ENCODE data around the gene SCNN1A. TPM values are rescaled to one million over a fixed set of nuclear protein-coding genes. Genes with fewer than 3 reads are reported as not detected.

Gene SCNN1A
- total RNA-seq, 1 donor from 2014 or later, result 52.7 TPM

DNA sequence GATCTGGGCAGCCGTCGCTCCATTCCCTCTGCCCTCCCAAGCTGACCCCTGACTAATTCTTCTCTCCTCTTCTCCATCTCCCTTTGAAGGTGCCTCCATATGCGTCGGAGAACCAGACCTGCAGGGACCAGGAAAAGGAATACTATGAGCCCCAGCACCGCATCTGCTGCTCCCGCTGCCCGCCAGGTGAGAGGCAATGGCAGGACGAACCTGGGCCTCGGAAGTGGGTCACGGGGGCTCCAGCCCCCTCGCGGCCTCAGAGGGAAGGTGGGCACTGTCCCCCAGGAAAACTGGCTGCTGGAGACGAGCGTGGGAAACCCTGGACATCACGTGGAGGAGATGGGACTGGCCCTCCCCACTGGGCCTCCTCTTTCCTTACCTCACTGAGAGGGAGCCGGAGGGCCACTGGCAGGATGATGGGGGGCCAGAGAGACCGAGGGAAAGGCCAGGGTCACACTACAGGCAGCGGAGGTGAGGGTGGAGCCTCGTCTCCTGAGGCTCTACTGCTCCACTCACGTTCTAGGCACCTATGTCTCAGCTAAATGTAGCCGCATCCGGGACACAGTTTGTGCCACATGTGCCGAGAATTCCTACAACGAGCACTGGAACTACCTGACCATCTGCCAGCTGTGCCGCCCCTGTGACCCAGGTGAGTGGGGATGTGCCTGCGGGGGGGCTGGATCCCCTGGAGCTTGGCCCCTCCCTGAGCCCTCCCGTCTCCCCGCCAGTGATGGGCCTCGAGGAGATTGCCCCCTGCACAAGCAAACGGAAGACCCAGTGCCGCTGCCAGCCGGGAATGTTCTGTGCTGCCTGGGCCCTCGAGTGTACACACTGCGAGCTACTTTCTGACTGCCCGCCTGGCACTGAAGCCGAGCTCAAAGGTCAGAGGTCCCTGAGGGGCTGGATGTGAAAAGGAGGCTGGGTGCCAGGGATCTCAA, 9.4 kb upstream of the SCNN1A start:
- DNase-seq (ENCODE audit: low spot score), result no peak

DNA sequence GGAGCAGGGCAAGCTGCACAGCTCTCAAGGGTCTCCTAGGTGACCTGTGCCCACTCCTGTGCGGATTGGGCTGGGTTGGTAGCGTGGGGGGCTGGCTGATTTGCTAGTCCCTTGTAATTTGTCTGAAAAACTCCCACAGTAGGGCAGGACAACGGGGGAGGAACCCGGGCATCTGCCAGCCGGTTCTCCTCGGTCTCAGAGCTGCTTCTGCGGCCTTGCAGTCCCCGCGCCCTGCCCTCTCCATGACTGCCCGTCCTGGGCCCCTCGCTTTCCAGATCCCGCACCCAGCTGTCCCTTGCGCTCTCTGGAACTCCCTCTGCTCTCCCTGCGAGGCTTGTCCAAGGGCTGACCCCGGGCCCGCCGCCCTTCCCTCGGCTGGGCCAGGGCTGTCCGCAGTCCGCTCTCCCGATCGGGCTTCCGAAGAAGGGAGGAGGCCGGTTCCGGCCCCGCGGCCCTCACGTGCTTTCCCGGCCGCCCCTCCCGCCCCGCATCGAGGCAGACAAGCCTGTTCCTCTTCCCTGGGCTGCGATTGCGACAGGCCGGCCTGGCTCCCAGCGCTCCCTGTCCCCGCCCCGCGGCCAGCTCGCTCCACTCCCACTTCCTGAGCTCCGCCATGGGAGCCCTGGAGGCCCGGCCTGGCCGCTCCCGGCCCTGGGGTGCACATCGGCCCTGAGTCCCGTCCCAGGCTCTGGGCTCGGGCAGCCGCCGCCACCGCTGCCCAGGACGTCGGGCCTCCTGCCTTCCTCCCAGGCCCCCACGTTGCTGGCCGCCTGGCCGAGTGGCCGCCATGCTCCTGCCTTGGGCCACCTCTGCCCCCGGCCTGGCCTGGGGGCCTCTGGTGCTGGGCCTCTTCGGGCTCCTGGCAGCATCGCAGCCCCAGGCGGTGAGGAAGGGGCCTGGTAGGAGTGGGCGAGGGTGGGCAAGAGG, 8.5 kb upstream of the SCNN1A start, which contains the start of gene LTBR:
TSS of gene LTBR (plus strand) at position 591 of the 927 bp plus-strand sequence. CDS start at position 788, 197 bp downstream.
- DNase-seq (ENCODE audit: low spot score), result peak; percentile 95

DNA sequence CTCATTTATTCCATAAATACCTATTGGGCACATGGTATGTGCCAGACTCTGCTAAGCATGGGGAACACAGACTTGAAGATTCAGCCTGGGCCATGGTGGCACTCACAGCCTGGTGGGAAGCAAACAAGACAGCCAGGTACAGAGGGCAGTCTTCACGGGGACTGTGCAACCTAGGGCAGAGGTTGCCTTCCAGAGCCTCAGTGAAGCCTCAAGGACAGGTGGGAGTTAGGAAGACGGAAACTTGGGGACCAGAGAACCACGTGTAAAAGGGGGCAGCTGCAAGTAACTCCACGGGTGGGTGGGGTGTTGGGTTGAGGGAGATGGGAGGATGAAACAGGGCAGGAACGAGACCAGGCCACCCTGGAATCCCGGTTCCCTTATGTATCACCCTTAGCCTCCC, 7.6 kb upstream of the SCNN1A start:
- DNase-seq (ENCODE audit: low spot score), result no peak

DNA sequence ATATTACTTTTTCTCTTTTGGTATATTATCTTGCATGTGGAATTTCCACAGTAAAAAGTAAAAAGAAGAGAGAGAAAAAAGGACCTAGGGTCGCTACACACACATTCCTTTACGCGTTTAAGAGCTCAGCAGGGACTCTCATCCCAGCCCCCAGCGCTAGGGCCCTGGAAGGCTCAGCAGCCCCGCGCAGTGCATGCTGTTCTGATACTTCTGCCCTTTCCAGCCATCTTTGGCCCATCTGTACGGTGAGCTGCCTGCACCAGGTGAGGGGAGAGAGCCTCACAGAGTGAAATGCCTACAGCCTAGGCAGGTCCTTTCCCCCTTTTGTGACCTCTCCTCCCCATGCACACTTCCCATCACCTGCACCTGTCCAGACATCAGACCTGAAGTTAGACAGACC, 7.0 kb upstream of the SCNN1A start:
- no peak for DNase-seq (ENCODE audit: low spot score)

DNA sequence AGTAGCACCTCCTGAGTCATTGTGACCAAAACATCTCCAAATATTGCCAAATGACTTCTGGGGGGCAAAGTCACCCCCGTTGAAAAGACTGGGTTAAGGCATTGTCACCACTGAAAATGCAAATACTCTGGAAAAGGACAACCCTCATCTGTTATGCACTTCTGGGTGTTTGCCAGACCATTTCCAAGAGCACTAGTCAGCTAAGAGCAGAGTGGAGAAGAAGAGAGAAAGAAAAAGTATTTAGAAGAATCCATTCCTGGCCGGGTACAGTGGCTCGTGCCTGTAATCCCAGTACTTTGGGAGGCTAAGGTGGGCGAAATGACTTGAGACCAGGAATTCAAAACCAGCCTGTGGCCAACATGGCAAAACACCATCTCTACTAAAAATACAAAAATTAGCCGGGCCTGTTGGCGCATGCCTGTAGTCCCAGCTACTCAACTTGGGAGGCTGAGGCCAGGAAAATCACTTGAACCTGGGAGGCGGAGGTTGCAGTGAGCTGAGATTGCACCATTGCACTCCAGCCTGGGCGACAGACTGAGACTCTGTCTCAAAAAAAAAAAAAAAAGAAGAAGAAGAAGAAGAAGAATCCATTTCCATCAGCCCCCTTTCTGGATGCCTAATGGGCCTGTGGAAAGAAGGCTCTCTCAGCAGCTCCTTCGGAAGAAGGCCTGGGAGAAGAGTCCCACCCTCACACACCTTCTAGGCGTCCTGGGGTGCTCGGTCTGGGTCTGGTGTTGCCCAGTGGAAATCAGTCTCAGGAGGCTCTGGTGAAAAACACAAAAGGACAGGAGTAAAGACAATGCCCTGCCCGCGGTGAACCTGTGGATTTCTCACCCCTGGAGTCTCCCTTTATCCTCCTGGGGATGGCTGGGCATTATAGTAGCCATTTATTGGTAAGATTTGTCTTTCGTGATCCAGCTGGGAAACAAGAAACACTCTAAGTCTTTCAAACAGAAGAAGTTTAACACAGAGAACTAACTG, 5.1 kb upstream of the SCNN1A start:
- no peak for DNase-seq (ENCODE audit: low spot score)

DNA sequence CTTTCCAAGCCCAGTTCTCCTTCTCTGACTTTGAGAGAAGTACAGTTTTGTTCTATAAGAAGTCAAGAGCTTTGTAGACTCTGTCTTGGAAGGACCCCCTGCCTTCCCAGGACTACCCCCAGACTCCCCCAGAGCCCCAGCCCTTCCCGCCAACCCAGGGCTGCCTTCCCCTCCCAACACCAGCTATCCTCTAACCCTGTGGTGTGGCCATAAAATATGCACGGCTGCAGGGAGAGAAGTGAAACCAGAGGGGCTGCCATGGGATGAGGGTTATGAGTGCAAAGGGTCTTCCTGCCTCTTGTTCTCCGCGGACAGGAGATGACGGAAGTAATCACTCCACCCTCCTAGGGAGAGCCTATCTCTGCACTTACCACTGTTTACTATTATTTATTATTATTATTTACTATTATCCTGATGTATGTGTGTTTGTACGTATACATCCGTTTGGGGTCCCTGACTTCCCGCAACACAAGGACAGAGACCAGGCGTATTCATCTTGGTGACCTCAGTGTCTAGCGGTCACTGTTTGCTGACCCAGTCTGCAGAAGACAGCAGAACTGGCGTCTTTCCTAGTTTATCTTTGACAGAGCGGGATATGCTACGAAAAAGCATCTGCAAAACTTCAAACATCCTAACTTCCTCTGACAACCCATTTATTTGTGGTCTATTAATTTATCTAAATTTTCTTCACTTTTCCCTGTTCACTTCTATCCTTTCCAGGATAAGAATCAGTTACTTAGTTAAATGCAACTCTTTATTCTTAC, 3.5 kb upstream of the SCNN1A start:
- DNase-seq (ENCODE audit: low spot score), result no peak

DNA sequence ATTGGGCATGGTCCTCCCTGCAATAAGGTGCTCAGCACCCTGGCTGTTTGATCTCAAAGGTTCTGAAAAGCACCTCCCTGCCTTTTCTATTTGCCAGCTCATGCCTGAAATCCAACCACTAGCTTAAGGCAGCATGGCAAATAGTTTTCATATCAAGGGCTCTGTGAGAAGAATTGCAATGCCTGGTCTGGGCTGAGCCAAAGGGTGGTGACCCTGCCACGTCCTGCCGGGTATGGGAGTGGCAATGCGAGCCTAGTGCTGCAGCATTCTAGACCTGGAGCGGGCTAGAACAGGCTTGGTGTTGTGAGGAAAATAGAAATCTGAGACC, 2.3 kb upstream of the SCNN1A start:
- peak; percentile 73 for DNase-seq (ENCODE audit: low spot score)

DNA sequence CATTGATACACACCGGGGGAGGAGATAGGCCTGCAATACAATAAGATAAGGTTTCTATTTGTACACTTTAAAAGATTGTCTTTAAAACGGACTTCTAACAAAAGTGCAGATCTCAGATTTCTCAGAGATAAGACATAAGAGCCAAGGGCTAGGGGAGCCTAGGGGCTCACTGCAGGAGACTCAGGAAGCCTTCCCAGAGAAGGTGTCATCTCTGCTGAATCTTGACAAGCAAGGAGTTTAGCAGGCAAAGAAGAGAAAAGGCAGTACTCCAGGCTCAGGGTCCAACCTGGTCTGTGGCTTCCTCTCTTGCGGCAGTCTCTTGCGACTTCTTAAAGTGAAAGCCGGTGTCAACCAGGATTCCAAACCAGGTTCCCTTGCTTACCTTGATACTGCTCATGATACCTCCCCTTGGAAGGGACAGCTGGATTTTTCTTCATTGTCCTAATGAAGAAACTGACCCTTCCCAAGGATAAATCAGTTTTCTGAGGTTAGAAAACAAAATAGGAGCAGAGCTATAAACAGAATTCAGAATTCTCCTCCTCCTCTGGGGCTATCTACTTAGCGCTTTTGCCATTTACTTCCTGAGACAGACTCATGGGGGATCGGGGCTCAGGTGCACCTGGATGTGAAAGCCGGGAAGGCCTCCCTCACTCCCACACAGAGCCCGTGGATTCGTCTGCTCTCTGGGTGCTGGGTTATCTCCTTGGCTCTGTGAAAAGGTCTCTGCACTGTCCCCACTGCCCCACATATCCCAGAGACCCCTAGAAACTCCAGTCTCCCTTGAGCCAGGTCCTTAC, 1.7 kb upstream of the SCNN1A start:
- DNase-seq (ENCODE audit: low spot score), result no peak

DNA sequence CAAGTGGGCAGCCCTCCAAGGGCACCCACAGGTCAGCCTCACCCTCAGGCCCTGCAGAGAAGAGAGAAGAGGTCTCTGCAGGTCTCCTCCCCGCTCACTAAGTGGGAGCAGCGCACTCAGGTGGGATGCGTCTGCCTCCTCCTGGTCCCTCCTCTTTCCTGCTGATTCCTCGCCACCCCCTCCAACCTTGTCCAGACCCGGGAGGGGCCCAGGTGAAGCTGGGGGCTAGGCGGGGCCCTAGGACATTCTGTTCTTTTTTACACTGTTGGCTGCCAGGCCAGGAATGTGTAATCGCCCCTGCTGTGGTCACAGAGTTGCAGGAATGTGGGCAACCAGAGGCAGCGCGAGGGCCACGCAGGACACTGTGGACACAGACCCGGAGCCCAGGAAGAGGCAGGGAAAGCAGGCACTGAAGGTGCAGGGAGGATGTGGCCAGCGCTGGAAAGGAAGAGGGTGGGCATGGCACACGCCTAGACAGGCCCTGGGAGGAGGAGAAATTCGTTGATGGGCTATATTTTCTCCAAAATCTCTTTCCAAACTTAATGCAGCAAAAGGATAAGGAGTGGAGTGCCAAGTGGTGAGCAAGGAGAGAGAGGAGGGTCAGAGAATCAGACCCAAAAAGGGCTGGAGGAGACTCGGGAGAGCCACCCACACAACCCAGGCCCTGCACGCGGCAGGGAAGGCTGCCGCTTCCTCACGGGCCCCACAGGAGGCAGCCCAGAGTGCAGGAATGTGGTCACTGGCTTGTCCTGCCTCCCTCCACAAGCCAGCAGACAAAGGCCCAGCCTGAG, 911 bp upstream of the SCNN1A start:
- peak; percentile 64 for DNase-seq (ENCODE audit: low spot score)

DNA sequence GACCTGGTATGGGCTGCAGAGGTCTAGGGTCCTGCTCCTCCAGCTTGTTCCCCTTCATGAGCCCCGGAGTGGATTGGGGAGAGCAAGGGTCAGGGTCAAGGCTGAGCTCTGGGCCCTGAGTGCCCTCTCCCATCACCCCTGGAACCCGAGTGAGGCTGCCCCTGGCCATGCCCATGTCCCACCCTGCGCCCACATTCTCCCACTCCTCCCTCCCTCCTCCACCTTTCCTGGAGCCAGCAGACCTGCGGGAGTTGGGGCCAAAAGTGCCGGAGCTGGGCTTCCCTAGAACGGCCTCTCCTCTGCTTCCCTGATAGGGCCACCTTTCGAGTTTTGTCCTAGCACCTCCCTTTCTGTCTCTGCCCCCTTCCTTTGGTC, 590 bp downstream of the SCNN1A start:
- no peak for DNase-seq (ENCODE audit: low spot score)

DNA sequence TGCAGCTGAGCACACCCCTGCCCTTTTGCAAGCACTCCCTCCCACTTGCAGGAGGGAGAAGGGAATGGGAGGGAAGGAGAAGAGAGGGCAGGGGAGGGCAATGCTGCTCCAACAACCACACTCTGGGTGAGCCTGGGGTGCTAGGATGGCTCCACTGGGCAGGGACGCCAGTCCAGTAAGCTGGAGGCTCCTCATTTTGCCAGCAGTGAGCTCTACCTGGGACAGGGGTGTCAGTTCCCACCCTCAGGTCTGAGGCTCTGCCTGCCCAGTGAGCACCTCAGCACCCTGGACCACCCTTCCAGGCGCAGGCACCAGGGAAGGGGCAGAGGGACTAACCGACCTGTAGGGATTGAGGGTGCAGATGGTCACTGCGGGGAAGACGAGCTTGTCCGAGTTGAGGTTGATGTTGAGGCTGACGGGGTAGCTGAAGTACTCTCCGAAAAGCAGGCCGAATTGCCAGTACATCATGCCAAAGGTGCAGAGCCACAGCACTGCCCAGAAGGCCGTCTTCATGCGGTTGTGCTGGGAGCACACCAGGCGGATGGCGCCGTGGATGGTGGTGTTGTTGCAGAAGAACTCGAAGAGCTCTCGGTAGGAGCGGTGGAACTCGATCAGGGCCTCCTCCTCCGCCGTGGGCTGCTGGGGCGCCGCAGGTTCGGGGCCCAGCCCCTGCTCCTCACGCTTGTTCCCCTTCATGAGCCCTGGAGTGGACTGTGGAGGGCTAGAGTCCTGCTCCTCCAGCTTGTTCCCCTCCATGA, 1.2 kb downstream of the SCNN1A start:
- no peak for DNase-seq (ENCODE audit: low spot score)

DNA sequence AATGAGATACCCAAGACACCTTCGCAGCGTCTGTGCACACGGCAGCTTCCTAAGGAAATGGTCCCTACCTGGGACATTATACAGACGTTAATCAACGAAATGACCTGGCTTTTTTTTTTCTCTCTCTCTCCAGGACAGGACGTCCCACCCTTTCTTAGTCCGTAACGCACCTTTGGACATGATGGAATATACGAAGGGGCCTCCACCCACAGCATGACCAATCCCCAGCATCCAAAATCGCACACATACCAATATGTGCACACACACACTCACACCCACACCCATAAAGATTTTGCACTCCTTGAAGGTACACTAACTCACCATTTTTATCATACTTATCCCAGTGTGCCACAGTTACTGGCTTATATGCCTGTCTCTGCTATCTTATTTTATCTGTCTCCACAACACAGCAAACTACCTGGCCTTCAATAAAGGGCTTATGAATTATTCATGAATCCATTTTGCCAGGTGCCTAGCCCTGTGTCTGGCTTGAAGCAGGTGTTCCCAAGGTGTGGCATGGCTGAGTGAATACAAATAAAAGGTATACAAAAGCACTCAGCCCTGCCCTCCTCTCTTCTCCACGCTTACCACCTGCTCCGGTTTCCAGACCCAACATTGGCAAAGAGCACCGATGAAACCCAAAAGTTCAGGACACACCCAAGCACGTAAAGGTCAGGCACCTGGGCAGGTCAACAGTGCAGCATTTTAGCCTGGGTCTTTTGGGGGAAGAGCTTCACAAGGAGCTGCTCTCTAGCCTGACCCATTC, 2.2 kb downstream of the SCNN1A start:
- DNase-seq (ENCODE audit: low spot score), result no peak

DNA sequence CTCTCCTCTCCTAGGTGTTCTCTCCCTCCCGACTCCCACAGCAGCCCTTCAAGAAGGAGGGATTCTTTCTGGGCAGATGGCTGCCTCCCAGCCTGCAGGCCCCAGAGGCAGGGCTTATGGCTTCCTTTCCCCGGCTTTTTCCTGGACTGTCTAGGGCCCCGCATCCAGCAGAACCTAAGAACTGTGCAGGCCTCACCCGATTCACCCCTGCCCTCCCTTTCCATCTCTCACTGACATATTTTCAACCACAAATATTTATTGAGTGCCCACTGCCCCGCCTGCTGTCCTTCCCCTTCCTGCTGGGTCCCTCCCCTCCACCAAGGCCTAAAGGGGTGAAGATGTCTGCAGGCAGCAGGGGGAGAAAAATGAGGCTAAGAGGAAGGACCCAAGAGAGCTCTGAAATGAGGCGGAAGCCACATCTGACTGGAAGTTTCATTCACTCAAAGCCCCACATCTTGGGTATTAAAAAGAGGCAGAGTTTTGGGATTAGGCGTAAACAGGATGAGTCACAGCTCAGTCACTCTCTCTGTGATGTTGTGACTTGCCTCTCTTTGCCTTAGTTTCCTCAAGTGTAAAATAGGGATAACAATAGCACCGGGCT, 2.9 kb downstream of the SCNN1A start:
- DNase-seq (ENCODE audit: low spot score), result no peak

DNA sequence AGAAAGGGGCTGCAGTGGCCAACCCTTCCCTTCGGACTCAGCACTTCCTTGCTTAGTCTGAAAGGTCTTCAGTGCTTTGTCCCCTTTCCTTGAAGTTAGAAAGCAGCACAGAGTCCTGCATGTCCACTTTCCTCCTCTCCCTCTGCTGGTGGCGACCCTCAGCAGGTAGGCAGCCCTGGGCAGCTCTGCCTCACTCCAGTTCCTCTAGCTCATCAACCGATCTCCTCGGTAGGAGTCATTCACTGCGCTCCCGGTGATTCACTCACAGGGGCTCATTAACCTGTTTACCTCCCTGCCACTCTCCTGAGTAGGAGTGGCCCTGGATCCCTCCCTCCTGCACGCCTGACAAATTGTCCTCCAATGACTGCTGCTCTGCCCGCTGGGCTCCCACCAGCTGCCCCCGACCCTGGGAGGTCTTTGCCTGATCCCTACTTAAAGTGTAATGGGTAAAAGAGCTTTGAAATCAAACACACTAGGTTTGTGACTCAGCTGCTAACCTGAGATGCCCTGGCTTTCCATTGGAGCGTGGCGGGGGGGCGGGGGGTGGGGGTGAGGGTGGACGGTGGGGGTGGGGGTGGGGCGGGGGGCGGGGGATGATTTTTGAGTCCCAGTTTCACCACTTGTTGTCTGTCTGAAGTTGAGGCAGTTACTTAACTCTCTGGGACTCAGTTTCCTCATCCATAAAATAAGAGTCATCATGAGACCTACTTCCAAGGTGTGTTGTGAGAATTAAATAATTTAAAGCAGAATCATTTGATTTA, 4.2 kb downstream of the SCNN1A start:
- peak; percentile 65 for DNase-seq (ENCODE audit: low spot score)

DNA sequence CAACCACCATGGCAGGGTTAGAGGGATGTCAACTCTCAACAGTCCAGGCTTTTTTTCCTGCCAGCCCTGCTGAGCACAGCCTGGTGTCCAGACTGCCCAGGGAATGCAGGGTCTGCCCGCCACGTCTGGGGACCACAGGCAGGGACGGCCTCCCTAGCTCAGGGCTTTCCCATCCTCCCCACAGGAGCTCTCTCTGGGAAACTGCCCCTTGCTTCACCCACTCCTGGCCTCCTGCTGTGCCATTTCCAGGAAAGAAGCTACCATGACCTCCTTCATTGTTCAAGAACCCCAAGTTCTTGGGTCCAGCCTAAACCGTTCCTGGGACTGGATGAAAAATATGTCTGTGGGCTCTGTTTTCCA, 4.8 kb downstream of the SCNN1A start:
- DNase-seq (ENCODE audit: low spot score), result no peak

DNA sequence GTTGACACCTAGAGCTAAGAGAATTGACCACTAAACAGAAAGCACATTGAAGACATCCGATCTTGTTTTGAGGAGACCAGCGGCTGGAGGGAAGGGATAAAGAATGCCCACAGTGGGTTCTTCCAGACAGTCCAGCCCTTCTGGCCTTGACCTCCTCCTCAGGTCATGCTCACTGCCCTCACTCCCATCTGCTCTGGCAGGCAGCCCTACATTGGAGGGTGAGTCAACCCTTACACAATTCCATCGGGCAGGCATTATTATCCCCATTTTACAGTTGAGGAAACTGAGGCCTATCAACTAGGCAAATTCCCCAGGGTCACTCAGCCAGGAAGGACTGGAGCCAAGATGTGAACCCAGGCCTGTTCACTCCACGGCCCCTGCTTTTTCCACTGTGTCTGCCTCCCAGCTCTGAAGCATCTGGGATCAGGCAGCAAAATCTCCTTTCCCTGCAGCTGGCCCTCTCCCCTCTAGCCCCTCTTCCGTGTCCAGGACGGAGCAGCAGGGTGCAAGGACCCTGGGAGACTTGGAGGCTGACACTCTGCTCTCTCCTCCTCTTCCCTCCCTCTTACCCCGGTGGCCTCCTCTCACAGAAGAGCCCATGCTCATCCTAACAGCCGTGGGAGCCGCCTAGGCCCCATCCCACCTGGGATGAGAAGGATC, 5.3 kb downstream of the SCNN1A start:
- no peak for DNase-seq (ENCODE audit: low spot score)

Measured in mucosa of gallbladder (tissue), 1 donor.